Right lobe of liver (tissue), 4 donors: Measurements from ENCODE around the gene DAD1.

Experiments
- CTCF ChIP-seq, 4 donors: fragments of 200-600 bp in 3 of 4; fragments of 450-650 bp in 1 of 4; IDR thresholded peaks; one replicate each; pipeline versions ENCODE4 v1.5.1 to v1.8.0; 2016 to 2022; ENCODE audit warnings: antibody characterized with exemption in 4 of 4, mild to moderate bottlenecking in 2 of 4
- POLR2A ChIP-seq: fragments of 450-650 bp; IDR thresholded peaks from one replicate; pipeline ENCODE4 v1.6.1; 2017; ENCODE audit warnings: antibody characterized with exemption, mild to moderate bottlenecking
- donor health status: DM: no; HTN: no; CAD: no.
- donor health status: DM: no; HTN: no; CAD: no.
- donor health status: DM: no; HTN: yes; CAD: no.

- TF ChIP-seq CTCF (IDR thresholded peaks at IDR 0.05) (no peak), POLR2A (no peak)
Observed at GRCh38 chr14:22577334-22577908, 11.6 kb downstream of the DAD1 start.
